AG04450 (cell line): Measurements from ENCODE around the gene HBG1. TPM values are rescaled to one million over a fixed set of nuclear protein-coding genes. Genes with fewer than 3 reads are reported as not detected.
"Not testable (repeated sequence)": the region's sequence is repeated elsewhere in the genome, so short reads cannot be mapped to it uniquely, and the experiment has no call there.

ENCODE experiments used
- CTCF ChIA-PET: fragments of 300-600, 350-600 bp; formaldehyde crosslinking; extraction: SDS; loops from one replicate; lab custom pipeline; 2022; ENCODE audit warnings: antibody characterized with exemption, inconsistent platforms; lab: Charles Lee
- POLR2A ChIA-PET: fragments of 350-600 bp; formaldehyde crosslinking; extraction: SDS; loops from one replicate; lab custom pipeline; 2021; ENCODE audit warnings: antibody characterized with exemption, inconsistent platforms; lab: Yijun Ruan, JAX
- DNase-seq: peaks from one replicate; pipeline ENCODE4 v3.0.0-alpha.2; 2011; ENCODE audit warnings: low read depth, low spot score
- H3K27ac ChIP-seq: one replicate; pipeline ENCODE4 v1.5.1; 2012; ENCODE audit warnings: low read depth, low read length, control low read depth
- H3K27me3 ChIP-seq: one replicate; pipeline ENCODE4 v1.6.0; 2012; ENCODE audit warnings: low read length; ENCODE audit not compliant: control insufficient read depth, insufficient read depth
- H3K4me3 ChIP-seq: 2 replicates; pipeline ENCODE4 v1.5.1; 2011; ENCODE audit warnings: mild to moderate bottlenecking, low read depth, low read length, control low read depth
- H3K9me3 ChIP-seq: 2 replicates; pipeline ENCODE4 v1.5.1; 2012; ENCODE audit warnings: low read length; ENCODE audit not compliant: control insufficient read depth, insufficient read depth
- polyA plus RNA-seq: library from polyadenylated mRNA; depleted of rRNA; stranded (reverse); fragments of >200 nt; gene quantifications from 2 replicates; pipeline ENCODE4 v1.2.3, GENCODE V29; 2011
- TF ChIP-seq, protein P1 (sequence below): IDR thresholded peaks from 2 replicates; pipeline ENCODE4 v1.5.1; 2011; ENCODE audit warnings: low read depth, low read length, control low read depth, inconsistent platforms

HBG1 gene
- polyA plus RNA-seq, 1 experiment: 0.41 TPM

DNA sequence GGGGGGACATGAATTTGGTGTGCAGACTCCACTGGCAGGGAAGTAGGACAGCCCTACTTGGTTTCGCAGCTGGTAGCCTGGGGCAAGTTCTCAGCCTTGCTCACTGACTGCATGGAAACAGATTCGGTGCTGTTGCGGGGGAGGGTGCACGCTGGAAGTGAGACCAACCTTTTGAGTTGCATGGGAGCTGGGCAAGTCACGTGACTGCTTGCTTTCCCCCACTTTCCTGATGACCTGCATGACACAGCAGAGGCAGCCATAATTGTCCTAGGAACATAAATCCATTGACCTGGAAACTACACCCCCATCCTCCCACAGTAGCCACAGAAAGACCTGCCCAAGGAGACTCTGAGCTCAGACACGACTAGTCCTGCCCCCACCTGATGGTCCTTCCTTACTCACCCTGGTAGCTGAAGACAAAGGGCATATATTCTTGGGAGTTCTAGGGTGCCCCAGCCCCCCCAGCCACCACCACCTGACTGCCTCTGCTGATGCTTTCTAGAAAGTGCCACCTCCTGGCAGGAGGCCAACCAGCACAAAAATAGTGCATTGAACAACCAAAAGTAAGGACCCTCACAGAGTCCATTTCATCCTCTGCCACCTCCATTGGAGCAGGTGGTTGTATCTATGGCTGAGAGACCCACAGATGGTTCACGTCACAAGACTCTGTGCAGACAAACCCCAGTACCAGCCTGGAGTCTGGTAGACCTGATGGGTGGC is 9.0 kb upstream of the HBG1 start:
- DNase-seq: no peak
- Histone ChIP-seq H3K27ac (no peak overlapping the region), H3K9me3 (no peaks in the 10 kb centered on the region), H3K4me3 (no peak overlapping the region), H3K27me3 (no peaks in the 10 kb centered on the region)
- ChIA-PET CTCF (no interaction called here), POLR2A (no interaction called here)
- TF ChIP-seq, protein P1, sequence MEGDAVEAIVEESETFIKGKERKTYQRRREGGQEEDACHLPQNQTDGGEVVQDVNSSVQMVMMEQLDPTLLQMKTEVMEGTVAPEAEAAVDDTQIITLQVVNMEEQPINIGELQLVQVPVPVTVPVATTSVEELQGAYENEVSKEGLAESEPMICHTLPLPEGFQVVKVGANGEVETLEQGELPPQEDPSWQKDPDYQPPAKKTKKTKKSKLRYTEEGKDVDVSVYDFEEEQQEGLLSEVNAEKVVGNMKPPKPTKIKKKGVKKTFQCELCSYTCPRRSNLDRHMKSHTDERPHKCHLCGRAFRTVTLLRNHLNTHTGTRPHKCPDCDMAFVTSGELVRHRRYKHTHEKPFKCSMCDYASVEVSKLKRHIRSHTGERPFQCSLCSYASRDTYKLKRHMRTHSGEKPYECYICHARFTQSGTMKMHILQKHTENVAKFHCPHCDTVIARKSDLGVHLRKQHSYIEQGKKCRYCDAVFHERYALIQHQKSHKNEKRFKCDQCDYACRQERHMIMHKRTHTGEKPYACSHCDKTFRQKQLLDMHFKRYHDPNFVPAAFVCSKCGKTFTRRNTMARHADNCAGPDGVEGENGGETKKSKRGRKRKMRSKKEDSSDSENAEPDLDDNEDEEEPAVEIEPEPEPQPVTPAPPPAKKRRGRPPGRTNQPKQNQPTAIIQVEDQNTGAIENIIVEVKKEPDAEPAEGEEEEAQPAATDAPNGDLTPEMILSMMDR: no peak

DNA sequence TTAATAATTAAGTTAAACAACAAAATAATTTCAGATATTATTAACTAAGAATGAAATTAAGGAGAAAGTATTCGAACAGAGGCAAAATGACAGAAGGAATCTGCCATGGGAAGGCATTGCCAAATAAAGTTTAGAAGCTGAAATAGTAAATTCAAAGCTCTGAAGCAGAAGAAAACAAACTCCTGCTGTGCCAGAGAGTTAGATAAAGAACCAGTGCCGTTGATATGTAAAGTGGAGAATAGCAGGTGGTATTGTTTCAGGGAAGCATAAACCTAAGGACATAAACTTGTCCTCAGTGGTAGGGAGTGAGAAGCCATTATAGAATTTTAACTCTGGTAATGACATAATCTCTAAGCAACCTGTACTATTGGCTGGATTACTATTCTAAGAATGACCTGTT is 7.6 kb upstream of the HBG1 start:
- TF ChIP-seq, protein P1: no peak
- no peak for DNase-seq
- Histone ChIP-seq H3K4me3 (no peak overlapping the region), H3K27ac (no peak overlapping the region), H3K9me3 (no peaks in the 10 kb centered on the region), H3K27me3 (no peaks in the 10 kb centered on the region)
- ChIA-PET POLR2A (no interaction called here), CTCF (no interaction called here)

- CTCF ChIA-PET, H3K27ac ChIP-seq, H3K9me3 ChIP-seq, H3K27me3 ChIP-seq, POLR2A ChIA-PET, H3K4me3 ChIP-seq, DNase-seq: not testable (repeated sequence)
Observed at GRCh38 chr11:5254646-5255413, 5.2 kb upstream of the HBG1 start, which contains the start of gene HBG2. Gene HBG2 (minus strand): TSS chr11:5254781. CDS start chr11:5254728, 53 bp downstream.

- H3K27me3 ChIP-seq, H3K4me3 ChIP-seq, H3K27ac ChIP-seq, POLR2A ChIA-PET, CTCF ChIA-PET, H3K9me3 ChIP-seq, DNase-seq: not testable (repeated sequence)
Observed at GRCh38 chr11:5254023-5254422, 4.4 kb upstream of the HBG1 start.

- H3K9me3 ChIP-seq, CTCF ChIA-PET, H3K27me3 ChIP-seq, H3K27ac ChIP-seq, H3K4me3 ChIP-seq, POLR2A ChIA-PET, DNase-seq: not testable (repeated sequence)
Observed at GRCh38 chr11:5253440-5253839, 3.8 kb upstream of the HBG1 start.

DNA sequence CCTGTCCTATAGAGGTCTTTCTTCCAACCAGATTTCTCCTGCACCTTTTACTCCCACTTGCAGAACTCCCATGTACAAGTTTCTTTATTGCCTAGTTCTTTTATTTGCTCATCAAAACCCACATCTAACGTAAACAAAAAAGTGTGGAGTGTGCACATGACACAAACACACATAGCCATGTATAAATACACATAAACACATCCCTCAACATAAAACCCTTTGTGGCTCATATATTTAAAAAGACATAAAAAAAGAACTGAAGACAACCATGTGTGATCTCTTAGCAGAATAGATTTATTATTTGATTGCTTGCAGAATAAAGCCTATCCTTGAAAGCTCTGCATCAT is 3.2 kb upstream of the HBG1 start:
- Histone ChIP-seq H3K27me3 (no peaks in the 10 kb centered on the region), H3K27ac (no peak overlapping the region), H3K4me3 (no peak overlapping the region), H3K9me3 (no peaks in the 10 kb centered on the region)
- DNase-seq: no peak
- TF ChIP-seq, protein P1: no peak
- ChIA-PET POLR2A (no interaction called here), CTCF (no interaction called here)
